GM21367 (cell line): ENCODE measurements around the gene HDAC7.

Source experiments
- ATAC-seq: cut with Tn5 transposase; IDR thresholded peaks from one replicate; pipeline ENCODE4 v1.9.1; 2021; ENCODE audit not compliant: unreplicated experiment

Gene HDAC7

GRCh38 chr12:47735649-47736048 is 84.1 kb downstream of the HDAC7 start:
- no peak for ATAC-seq

GRCh38 chr12:47734725-47735480 is 84.8 kb downstream of the HDAC7 start:
- no peak for ATAC-seq

GRCh38 chr12:47733142-47733541 is 86.6 kb downstream of the HDAC7 start:
- ATAC-seq, result no peak
